K562 (cell line): ENCODE results near the gene TSPAN14. TPM values are rescaled to one million over a fixed set of nuclear protein-coding genes. Genes with fewer than 3 reads are reported as not detected.

Experiments used
- RBFOX2 ChIP-seq: fragments of 200-400 bp; formaldehyde crosslinking; IDR thresholded peaks from 2 replicates; pipeline ENCODE4 v1.6.1; 2017; ENCODE audit warnings: low read depth, mild to moderate bottlenecking, low read length, moderate library complexity
- TARDBP ChIP-seq: fragments of 450-650 bp; IDR thresholded peaks from 2 replicates; pipeline ENCODE4 v1.6.1; 2016
- TBP ChIP-seq: optimal IDR thresholded peaks from 2 replicates; pipeline ENCODE3; 2011; ENCODE audit warnings: low read depth, low read length, improper control_type of control experiment
- ZNF134 ChIP-seq: fragments of 250-450 bp; sonication (Bioruptor Pico); conservative IDR thresholded peaks from 2 replicates; pipeline ENCODE4 v1.4.0; 2020
- polyA plus RNA-seq, 8 experiments: library from polyadenylated mRNA; depleted of rRNA in 4 of 8; stranded (reverse) in 5 of 8; unstranded in 3 of 8; fragments of >200 nt; fragmentation: Nextera tagmentation in 2 of 8; fragmentation: Illumina TruSeq in 1 of 8; extraction: Ambion mirVana in 2 of 8; extraction: Trizol in 1 of 8; gene quantifications; 2 replicates each; pipeline versions ENCODE4 v1.2.1 to v1.2.3, GENCODE V29; 2011 to 2014; ENCODE audit warnings: inconsistent platforms in 1 of 8, missing spikeins in 1 of 8
- total RNA-seq, 7 experiments: library from RNA; depleted of rRNA in 6 of 7; stranded (reverse); fragments of >200 nt in 6 of 7; fragmentation: Illumina TruSeq in 2 of 7; extraction: Trizol in 2 of 7; gene quantifications; 2 replicates each; pipeline versions ENCODE4 v1.2.1 to v1.2.3, GENCODE V29; 2011 to 2021; ENCODE audit warnings: low replicate concordance in 1 of 7
- TF ChIP-seq, protein P1 (sequence below): sonication (generic); formaldehyde crosslinking; IDR thresholded peaks from 2 replicates; pipeline ENCODE4 v1.8.1; 2023; ENCODE audit warnings: mild to moderate bottlenecking, missing genetic modification reagents
- TF ChIP-seq, protein P2 (sequence below): fragments of 450-650 bp; formaldehyde crosslinking; conservative IDR thresholded peaks from 2 replicates; pipeline ENCODE4 v1.4.0; 2022; ENCODE audit warnings: mild to moderate bottlenecking, missing genetic modification characterization
- TF ChIP-seq, protein P3 (sequence below): fragments of 450-650 bp; formaldehyde crosslinking; IDR thresholded peaks from 2 replicates; pipeline ENCODE4 v1.4.0; 2020; ENCODE audit warnings: mild to moderate bottlenecking
- TF ChIP-seq, protein P4 (sequence below), 3 experiments: fragments of 200-800 bp in 1 of 3; fragments of 250-450 bp in 1 of 3; fragments of 450-650 bp in 1 of 3; sonication (Bioruptor Pico) in 1 of 3; sonication (Bioruptor generic) in 1 of 3; formaldehyde crosslinking in 1 of 3; IDR thresholded peaks; 2 replicates each; pipeline versions ENCODE4 v1.6.1 to v1.8.0; 2016 to 2022; ENCODE audit warnings: mild to moderate bottlenecking in 2 of 3, missing genetic modification characterization in 2 of 3, missing compliant biosample characterization in 1 of 3, moderate library complexity in 1 of 3
- TF ChIP-seq, protein P5 (sequence below): fragments of 450-650 bp; IDR thresholded peaks from 2 replicates; pipeline ENCODE4 v1.6.1; 2017; ENCODE audit warnings: antibody characterized with exemption, mild to moderate bottlenecking
- TF ChIP-seq, protein P6 (sequence below): sonication (generic); formaldehyde crosslinking; IDR thresholded peaks from 2 replicates; pipeline ENCODE4 v1.8.0; 2022; ENCODE audit warnings: mild to moderate bottlenecking, missing genetic modification reagents, borderline replicate concordance

Gene TSPAN14
- total and polyA plus RNA-seq, 9 of the 15 experiments (the other 6 are each of a cell fraction or from before 2014, with no cell fraction given), result 5.8 to 92.9 (median 23.3) TPM

DNA sequence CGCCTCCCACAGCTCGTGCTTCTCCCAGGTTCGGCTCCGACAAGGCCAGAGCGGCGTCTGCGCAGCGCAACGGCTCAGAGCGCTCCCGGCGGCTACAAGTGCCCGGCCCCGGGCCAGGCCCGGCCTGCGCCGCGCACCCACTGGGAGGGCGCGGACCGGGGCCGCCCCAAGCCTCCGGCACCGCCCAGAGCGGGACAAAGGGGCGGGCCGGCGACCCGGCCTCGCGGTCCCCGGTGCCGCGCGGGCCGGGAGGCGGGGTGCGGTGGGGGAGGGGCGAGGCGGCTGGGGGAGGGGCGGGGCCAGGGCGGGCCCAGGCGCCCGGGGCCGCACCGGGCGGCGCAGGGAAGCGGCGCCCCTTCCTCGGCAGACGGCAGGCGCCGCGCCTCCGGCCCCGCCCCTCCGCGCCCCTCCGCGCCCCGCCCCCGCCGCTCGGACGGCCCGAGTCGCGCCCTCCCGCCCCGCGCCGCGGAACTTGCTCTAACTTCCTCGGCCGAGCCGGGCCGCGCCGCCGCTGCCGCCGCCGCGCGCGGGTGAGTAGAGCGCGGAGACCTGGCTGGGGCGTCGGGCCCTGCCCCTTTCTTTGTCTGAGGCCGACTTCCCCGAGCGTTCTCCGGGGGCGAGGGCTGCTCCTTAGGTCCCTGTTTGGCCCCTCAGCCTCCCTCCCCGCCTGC is at the start of gene TSPAN14 (continued):
- TF ChIP-seq, protein P1, sequence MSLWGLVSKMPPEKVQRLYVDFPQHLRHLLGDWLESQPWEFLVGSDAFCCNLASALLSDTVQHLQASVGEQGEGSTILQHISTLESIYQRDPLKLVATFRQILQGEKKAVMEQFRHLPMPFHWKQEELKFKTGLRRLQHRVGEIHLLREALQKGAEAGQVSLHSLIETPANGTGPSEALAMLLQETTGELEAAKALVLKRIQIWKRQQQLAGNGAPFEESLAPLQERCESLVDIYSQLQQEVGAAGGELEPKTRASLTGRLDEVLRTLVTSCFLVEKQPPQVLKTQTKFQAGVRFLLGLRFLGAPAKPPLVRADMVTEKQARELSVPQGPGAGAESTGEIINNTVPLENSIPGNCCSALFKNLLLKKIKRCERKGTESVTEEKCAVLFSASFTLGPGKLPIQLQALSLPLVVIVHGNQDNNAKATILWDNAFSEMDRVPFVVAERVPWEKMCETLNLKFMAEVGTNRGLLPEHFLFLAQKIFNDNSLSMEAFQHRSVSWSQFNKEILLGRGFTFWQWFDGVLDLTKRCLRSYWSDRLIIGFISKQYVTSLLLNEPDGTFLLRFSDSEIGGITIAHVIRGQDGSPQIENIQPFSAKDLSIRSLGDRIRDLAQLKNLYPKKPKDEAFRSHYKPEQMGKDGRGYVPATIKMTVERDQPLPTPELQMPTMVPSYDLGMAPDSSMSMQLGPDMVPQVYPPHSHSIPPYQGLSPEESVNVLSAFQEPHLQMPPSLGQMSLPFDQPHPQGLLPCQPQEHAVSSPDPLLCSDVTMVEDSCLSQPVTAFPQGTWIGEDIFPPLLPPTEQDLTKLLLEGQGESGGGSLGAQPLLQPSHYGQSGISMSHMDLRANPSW, result no peak
- TF ChIP-seq, protein P2, sequence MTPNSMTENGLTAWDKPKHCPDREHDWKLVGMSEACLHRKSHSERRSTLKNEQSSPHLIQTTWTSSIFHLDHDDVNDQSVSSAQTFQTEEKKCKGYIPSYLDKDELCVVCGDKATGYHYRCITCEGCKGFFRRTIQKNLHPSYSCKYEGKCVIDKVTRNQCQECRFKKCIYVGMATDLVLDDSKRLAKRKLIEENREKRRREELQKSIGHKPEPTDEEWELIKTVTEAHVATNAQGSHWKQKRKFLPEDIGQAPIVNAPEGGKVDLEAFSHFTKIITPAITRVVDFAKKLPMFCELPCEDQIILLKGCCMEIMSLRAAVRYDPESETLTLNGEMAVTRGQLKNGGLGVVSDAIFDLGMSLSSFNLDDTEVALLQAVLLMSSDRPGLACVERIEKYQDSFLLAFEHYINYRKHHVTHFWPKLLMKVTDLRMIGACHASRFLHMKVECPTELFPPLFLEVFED, result no peak
- TF ChIP-seq ZNF134 (0 out of 2 replicates have a peak, but pooled peaks have one; percentile 43), TARDBP (peak; percentile 58; the same call in 1 of the 2 replicates), RBFOX2 (peak; percentile 79), TBP (no peak)
- TF ChIP-seq, protein P3, sequence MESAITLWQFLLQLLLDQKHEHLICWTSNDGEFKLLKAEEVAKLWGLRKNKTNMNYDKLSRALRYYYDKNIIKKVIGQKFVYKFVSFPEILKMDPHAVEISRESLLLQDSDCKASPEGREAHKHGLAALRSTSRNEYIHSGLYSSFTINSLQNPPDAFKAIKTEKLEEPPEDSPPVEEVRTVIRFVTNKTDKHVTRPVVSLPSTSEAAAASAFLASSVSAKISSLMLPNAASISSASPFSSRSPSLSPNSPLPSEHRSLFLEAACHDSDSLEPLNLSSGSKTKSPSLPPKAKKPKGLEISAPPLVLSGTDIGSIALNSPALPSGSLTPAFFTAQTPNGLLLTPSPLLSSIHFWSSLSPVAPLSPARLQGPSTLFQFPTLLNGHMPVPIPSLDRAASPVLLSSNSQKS (CRISPR knock-in tag), result no peak
- TF ChIP-seq, protein P4, sequence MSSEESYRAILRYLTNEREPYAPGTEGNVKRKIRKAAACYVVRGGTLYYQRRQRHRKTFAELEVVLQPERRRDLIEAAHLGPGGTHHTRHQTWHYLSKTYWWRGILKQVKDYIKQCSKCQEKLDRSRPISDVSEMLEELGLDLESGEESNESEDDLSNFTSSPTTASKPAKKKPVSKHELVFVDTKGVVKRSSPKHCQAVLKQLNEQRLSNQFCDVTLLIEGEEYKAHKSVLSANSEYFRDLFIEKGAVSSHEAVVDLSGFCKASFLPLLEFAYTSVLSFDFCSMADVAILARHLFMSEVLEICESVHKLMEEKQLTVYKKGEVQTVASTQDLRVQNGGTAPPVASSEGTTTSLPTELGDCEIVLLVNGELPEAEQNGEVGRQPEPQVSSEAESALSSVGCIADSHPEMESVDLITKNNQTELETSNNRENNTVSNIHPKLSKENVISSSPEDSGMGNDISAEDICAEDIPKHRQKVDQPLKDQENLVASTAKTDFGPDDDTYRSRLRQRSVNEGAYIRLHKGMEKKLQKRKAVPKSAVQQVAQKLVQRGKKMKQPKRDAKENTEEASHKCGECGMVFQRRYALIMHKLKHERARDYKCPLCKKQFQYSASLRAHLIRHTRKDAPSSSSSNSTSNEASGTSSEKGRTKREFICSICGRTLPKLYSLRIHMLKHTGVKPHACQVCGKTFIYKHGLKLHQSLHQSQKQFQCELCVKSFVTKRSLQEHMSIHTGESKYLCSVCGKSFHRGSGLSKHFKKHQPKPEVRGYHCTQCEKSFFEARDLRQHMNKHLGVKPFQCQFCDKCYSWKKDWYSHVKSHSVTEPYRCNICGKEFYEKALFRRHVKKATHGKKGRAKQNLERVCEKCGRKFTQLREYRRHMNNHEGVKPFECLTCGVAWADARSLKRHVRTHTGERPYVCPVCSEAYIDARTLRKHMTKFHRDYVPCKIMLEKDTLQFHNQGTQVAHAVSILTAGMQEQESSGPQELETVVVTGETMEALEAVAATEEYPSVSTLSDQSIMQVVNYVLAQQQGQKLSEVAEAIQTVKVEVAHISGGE (CRISPR knock-in tag; IDR thresholded peaks at IDR 0.05), result peak in 1 of 3 experiments; percentile 37; a peak in 1 of 6 replicates
- TF ChIP-seq, protein P5, sequence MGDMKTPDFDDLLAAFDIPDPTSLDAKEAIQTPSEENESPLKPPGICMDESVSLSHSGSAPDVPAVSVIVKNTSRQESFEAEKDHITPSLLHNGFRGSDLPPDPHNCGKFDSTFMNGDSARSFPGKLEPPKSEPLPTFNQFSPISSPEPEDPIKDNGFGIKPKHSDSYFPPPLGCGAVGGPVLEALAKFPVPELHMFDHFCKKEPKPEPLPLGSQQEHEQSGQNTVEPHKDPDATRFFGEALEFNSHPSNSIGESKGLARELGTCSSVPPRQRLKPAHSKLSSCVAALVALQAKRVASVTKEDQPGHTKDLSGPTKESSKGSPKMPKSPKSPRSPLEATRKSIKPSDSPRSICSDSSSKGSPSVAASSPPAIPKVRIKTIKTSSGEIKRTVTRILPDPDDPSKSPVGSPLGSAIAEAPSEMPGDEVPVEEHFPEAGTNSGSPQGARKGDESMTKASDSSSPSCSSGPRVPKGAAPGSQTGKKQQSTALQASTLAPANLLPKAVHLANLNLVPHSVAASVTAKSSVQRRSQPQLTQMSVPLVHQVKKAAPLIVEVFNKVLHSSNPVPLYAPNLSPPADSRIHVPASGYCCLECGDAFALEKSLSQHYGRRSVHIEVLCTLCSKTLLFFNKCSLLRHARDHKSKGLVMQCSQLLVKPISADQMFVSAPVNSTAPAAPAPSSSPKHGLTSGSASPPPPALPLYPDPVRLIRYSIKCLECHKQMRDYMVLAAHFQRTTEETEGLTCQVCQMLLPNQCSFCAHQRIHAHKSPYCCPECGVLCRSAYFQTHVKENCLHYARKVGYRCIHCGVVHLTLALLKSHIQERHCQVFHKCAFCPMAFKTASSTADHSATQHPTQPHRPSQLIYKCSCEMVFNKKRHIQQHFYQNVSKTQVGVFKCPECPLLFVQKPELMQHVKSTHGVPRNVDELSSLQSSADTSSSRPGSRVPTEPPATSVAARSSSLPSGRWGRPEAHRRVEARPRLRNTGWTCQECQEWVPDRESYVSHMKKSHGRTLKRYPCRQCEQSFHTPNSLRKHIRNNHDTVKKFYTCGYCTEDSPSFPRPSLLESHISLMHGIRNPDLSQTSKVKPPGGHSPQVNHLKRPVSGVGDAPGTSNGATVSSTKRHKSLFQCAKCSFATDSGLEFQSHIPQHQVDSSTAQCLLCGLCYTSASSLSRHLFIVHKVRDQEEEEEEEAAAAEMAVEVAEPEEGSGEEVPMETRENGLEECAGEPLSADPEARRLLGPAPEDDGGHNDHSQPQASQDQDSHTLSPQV, result no peak; the same call in none of the 2 replicates
- TF ChIP-seq, protein P6, sequence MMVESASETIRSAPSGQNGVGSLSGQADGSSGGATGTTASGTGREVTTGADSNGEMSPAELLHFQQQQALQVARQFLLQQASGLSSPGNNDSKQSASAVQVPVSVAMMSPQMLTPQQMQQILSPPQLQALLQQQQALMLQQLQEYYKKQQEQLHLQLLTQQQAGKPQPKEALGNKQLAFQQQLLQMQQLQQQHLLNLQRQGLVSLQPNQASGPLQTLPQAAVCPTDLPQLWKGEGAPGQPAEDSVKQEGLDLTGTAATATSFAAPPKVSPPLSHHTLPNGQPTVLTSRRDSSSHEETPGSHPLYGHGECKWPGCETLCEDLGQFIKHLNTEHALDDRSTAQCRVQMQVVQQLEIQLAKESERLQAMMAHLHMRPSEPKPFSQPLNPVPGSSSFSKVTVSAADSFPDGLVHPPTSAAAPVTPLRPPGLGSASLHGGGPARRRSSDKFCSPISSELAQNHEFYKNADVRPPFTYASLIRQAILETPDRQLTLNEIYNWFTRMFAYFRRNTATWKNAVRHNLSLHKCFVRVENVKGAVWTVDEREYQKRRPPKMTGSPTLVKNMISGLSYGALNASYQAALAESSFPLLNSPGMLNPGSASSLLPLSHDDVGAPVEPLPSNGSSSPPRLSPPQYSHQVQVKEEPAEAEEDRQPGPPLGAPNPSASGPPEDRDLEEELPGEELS, result no peak
